SK-N-MC (cell line): ENCODE data around the gene FOXJ1.

ENCODE experiments used
- DNase-seq: peaks from one replicate; pipeline ENCODE4 v3.0.0-alpha.2; 2011; ENCODE audit warnings: low read depth, low spot score
- H3K27ac ChIP-seq: fragments of 200-600 bp; sonication (generic); 2 replicates; pipeline ENCODE4 v1.5.1; 2016; ENCODE audit warnings: mixed run types
- H3K36me3 ChIP-seq: fragments of 200-600 bp; sonication (generic); 2 replicates; pipeline ENCODE4 v1.6.1; 2017; ENCODE audit warnings: antibody characterized with exemption, low read length, mixed read lengths; ENCODE audit not compliant: insufficient read depth
- H3K4me3 ChIP-seq: fragments of 200-600 bp; sonication (generic); 2 replicates; pipeline ENCODE4 v1.5.1; 2016
- H3K9ac ChIP-seq: fragments of 200-600 bp; sonication (generic); 2 replicates; pipeline ENCODE4 v1.8.0; 2017; ENCODE audit warnings: mixed run types, mixed read lengths; ENCODE audit not compliant: insufficient read length
- H3K9me3 ChIP-seq: fragments of 200-600 bp; sonication (generic); 2 replicates; pipeline ENCODE4 v1.6.1; 2017; ENCODE audit warnings: low read depth, mild to moderate bottlenecking, antibody characterized with exemption, low read length, moderate library complexity, mixed read lengths
- EZH2 ChIP-seq: fragments of 200-600 bp; sonication (generic); IDR thresholded peaks from one replicate; pipeline ENCODE4 v1.6.1; 2017; ENCODE audit warnings: antibody characterized with exemption
- FOXP2 ChIP-seq: optimal IDR thresholded peaks from 2 replicates; pipeline ENCODE3; 2011; ENCODE audit warnings: mild to moderate bottlenecking, moderate library complexity; ENCODE audit not compliant: insufficient read depth; ENCODE audit errors: extremely low read length, control extremely low read depth
- POLR2AphosphoS5 ChIP-seq: IDR thresholded peaks from 2 replicates; pipeline ENCODE4 v1.6.1; 2012; ENCODE audit warnings: mild to moderate bottlenecking, low read depth, low read length, borderline replicate concordance

FOXJ1 gene

DNA sequence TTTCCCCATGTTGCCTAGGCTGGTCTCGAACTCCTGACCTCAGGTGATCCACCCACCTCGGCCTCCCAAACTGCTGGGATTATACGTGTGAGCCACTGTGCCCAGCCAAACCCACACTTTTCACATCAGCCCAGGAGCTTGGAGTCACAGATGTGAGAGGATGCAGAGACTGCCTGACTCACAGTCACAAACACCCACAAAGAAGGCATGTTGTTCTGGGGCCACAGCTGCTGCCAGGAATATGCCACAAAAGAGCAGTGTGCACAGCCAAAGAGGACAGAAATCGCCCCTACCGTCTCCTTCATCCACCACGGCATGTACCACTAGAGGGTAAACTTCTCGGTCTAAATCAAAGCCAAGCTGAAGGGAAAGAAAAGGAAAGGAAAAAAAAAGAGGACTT lies 25.1 kb upstream of the FOXJ1 start:
- Histone ChIP-seq H3K27ac (no peak overlapping the region), H3K9me3 (no peaks in the 10 kb centered on the region), H3K9ac (no peak overlapping the region), H3K36me3 (no peaks in the 10 kb centered on the region), H3K4me3 (no peak overlapping the region)
- TF ChIP-seq EZH2: no peak
- no peak for TF ChIP-seq FOXP2
- no peak for TF ChIP-seq POLR2AphosphoS5
- no peak for DNase-seq

- DNase-seq: no peak
- H3K4me3 ChIP-seq: no peak overlapping the region
- no peak overlapping the region for H3K9ac ChIP-seq
- no peak overlapping the region for H3K27ac ChIP-seq
- no peaks in the 10 kb centered on the region for H3K36me3 ChIP-seq
- no peak for TF ChIP-seq FOXP2
- TF ChIP-seq POLR2AphosphoS5: no peak
- TF ChIP-seq EZH2: no peak
- H3K9me3 ChIP-seq: no peaks in the 10 kb centered on the region
Observed at GRCh38 chr17:76164331-76164730, 23.3 kb upstream of the FOXJ1 start.

DNA sequence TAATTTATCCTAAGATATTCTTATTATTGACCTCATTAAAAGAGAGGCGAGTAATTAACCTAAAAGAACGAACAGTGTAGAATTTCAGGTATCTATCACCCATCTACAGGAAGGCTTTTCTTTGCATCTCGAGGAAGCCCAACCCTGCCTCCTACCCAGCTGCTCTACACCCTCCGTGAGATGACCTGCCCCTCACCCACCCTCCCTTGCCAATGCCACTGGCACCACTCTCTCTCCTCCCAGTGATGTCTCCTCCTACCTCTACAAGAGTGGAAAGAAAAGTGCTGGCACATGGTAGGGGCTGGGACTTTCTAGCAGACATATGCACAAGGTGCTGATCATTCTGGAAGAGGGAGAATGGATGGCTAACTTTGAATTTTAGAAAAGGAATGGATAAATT lies 22.9 kb upstream of the FOXJ1 start:
- Histone ChIP-seq H3K4me3 (no peak overlapping the region), H3K27ac (no peak overlapping the region), H3K9me3 (no peaks in the 10 kb centered on the region), H3K36me3 (no peaks in the 10 kb centered on the region), H3K9ac (no peak overlapping the region)
- no peak for DNase-seq
- TF ChIP-seq POLR2AphosphoS5 (no peak), FOXP2 (no peak), EZH2 (no peak)

GRCh38 chr17:76161619-76162266 lies 20.7 kb upstream of the FOXJ1 start:
- Histone ChIP-seq H3K36me3 (no peaks in the 10 kb centered on the region), H3K27ac (no peak overlapping the region), H3K9me3 (no peaks in the 10 kb centered on the region), H3K4me3 (no peak overlapping the region), H3K9ac (no peak overlapping the region)
- TF ChIP-seq POLR2AphosphoS5: no peak
- no peak for TF ChIP-seq EZH2
- no peak for TF ChIP-seq FOXP2
- DNase-seq: no peak

DNA sequence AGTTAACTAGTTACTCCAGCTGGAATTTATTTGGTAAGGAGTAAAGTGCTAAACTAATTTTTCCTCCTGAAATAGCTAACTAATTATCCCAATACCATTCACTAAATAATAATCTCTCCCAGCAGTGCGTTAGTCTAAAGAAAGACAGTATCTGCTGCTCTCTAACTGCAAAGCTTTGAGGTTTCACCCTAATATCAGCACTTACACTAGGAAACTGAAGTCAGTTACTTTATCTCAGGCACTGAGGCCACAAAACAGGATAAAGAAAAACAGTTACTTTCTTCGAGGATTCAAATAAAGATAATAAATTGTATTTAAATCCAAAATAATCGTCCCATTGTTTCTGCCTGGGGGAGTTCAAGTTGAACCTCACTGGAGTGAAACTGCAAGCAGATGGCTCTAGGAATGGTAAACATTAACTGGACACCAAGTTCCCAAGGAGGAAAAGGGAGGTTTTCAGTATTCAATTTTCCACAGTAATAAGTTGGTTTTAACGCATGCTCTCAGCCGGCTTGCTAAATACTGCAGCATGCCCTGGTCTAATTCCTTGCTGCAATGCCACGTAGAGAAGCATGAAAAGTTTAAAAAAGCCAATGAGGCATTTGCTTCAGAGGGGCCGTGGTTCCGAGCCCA lies 20.0 kb upstream of the FOXJ1 start:
- Histone ChIP-seq H3K27ac (no peak overlapping the region), H3K9me3 (no peaks in the 10 kb centered on the region), H3K4me3 (no peak overlapping the region), H3K9ac (no peak overlapping the region), H3K36me3 (no peaks in the 10 kb centered on the region)
- no peak for TF ChIP-seq POLR2AphosphoS5
- no peak for TF ChIP-seq FOXP2
- no peak for TF ChIP-seq EZH2
- no peak for DNase-seq

DNA sequence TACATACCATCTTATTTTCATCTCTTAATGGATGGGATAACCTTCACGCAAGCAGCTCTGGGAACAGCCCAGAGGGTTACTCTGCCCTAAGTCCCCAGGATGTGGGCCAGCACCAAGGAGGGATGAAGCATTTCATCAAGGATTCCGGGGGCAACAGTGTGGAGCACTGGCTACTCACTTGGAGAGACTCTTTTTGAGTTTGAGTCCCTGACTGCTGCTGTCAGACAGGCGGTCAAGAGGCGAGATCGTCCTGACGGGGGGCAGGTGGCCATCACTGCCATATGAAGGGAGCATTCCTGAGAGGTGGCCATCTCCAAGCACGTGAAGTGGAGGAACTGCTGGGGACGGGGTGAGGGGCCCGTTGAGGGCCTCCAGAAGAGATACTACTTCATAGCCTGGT lies 18.1 kb upstream of the FOXJ1 start:
- Histone ChIP-seq H3K36me3 (no peaks in the 10 kb centered on the region), H3K4me3 (no peak overlapping the region), H3K9me3 (no peaks in the 10 kb centered on the region), H3K27ac (no peak overlapping the region), H3K9ac (no peak overlapping the region)
- TF ChIP-seq POLR2AphosphoS5 (no peak), FOXP2 (no peak), EZH2 (no peak)
- DNase-seq: no peak

DNA sequence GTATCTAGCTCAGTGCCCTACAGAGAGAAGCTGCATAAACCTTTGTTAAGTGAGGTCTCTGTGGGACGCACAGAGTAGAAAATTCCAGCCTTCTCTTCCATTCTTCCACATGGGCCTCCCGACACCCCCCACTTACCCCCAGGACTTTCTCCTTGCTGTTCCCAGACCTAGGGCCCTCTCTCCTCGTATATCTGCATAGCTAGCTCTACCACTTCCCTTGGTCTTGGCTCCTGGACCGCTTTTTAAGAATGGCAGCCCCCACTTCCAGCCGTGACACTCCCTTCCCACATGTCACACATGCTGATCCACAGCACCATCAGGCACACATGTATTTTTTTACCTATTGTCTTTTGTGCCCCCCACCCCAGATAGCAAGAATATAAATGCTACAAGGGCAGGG lies 16.7 kb upstream of the FOXJ1 start:
- no peaks in the 10 kb centered on the region for H3K9me3 ChIP-seq
- no peak overlapping the region for H3K4me3 ChIP-seq
- H3K36me3 ChIP-seq: no peaks in the 10 kb centered on the region
- no peak for DNase-seq
- TF ChIP-seq FOXP2 (no peak), POLR2AphosphoS5 (no peak), EZH2 (no peak)
- no peak overlapping the region for H3K9ac ChIP-seq
- H3K27ac ChIP-seq: no peak overlapping the region

- no peaks in the 10 kb centered on the region for H3K36me3 ChIP-seq
- no peak for DNase-seq
- no peak for TF ChIP-seq FOXP2
- no peak for TF ChIP-seq POLR2AphosphoS5
- TF ChIP-seq EZH2: no peak
- H3K9me3 ChIP-seq: no peaks in the 10 kb centered on the region
- H3K27ac ChIP-seq: no peak overlapping the region
- no peak overlapping the region for H3K9ac ChIP-seq
- H3K4me3 ChIP-seq: no peak overlapping the region
Observed at GRCh38 chr17:76156662-76156991, 15.6 kb upstream of the FOXJ1 start.
